IPS DF 4.7 (cell line): Measurements from ENCODE around the gene TYR.
"Not testable (repeated sequence)": the region's sequence is repeated elsewhere in the genome, so short reads cannot be mapped to it uniquely, and the experiment has no call there.

Experiments
- DNase-seq: peaks from one replicate; pipeline ENCODE4 v3.0.0-alpha.2; 2013; ENCODE audit warnings: low spot score; ENCODE audit errors: extremely low read depth

Gene TYR

GRCh38 chr11:89177691-89178231, at the start of gene TYR:
Gene TYR, plus strand, starts transcription at chr11:89177875. Its CDS starts 79 bp downstream, at chr11:89177954.
- no peak for DNase-seq

GRCh38 chr11:89136606-89137005, 41.1 kb upstream of the TYR start:
- DNase-seq, result no peak

GRCh38 chr11:89147229-89147628, 30.4 kb upstream of the TYR start:
- no peak for DNase-seq

GRCh38 chr11:89159974-89160373, 17.7 kb upstream of the TYR start:
- DNase-seq, result no peak

GRCh38 chr11:89161949-89162348, 15.7 kb upstream of the TYR start:
- DNase-seq, result no peak

- no peak for DNase-seq
Measured at GRCh38 chr11:89163686-89164085, 14.0 kb upstream of the TYR start.

GRCh38 chr11:89168396-89168795, 9.3 kb upstream of the TYR start:
- DNase-seq, result no peak

GRCh38 chr11:89175796-89176195, 1.9 kb upstream of the TYR start:
- DNase-seq, result peak; percentile 7

GRCh38 chr11:89176938-89177337, 737 bp upstream of the TYR start:
- no peak for DNase-seq

GRCh38 chr11:89181111-89181510, 3.4 kb downstream of the TYR start:
- no peak for DNase-seq

GRCh38 chr11:89182773-89183518, 5.3 kb downstream of the TYR start:
- DNase-seq, result no peak

- no peak for DNase-seq
Measured at GRCh38 chr11:89184021-89184420, 6.3 kb downstream of the TYR start.

GRCh38 chr11:89189776-89190175, 12.1 kb downstream of the TYR start:
- DNase-seq, result no peak

GRCh38 chr11:89201138-89201537, 23.5 kb downstream of the TYR start:
- no peak for DNase-seq

GRCh38 chr11:89203814-89204213, 26.1 kb downstream of the TYR start:
- no peak for DNase-seq

- DNase-seq, result no peak
Measured at GRCh38 chr11:89205378-89205777, 27.7 kb downstream of the TYR start.

GRCh38 chr11:89220684-89221339, 43.1 kb downstream of the TYR start:
- no peak for DNase-seq

GRCh38 chr11:89235083-89235482, 57.4 kb downstream of the TYR start:
- no peak for DNase-seq

- DNase-seq, result no peak
Measured at GRCh38 chr11:89235976-89236375, 58.3 kb downstream of the TYR start.

- not testable (repeated sequence) for DNase-seq
Measured at GRCh38 chr11:89247007-89247406, 69.3 kb downstream of the TYR start.

- DNase-seq, result no peak
Measured at GRCh38 chr11:89249196-89249595, 71.5 kb downstream of the TYR start.

GRCh38 chr11:89261483-89261882, 83.8 kb downstream of the TYR start:
- not testable (repeated sequence) for DNase-seq
